CD4-positive, alpha-beta T cell (primary cell): ENCODE measurements around the gene NPSR1. TPM values are rescaled to one million over a fixed set of nuclear protein-coding genes. Genes with fewer than 3 reads are reported as not detected.

Source experiments
- ATAC-seq: fragments of 200-7000 bp; cut with Tn5 transposase; one replicate; pipeline ENCODE4 v1.10.0; 2022; ENCODE audit warnings: mild to moderate bottlenecking; ENCODE audit not compliant: poor library complexity
- CTCF ChIA-PET: fragments of 350-600 bp; sonication (Branson Sonifier 250); formaldehyde crosslinking; loops from one replicate; lab custom pipeline; 2021; ENCODE audit warnings: antibody characterized with exemption, inconsistent platforms; lab: Charles Lee
- POLR2A ChIA-PET: fragments of 350-600 bp; sonication (Branson Sonifier 250); formaldehyde crosslinking; loops from one replicate; lab custom pipeline; 2021; ENCODE audit warnings: antibody characterized with exemption, inconsistent platforms; lab: Charles Lee
- DNase-seq, 14 experiments: peaks; one replicate each; pipeline ENCODE4 v3.0.0-alpha.2; 2013 to 2020; ENCODE audit warnings: mixed read lengths in 2 of 14
- H3K27ac ChIP-seq, 2 donors: one replicate each; pipeline versions ENCODE4 v1.5.1 to v1.7.0; 2013; ENCODE audit warnings: low read length in 2 of 2, low read depth in 1 of 2, mild to moderate bottlenecking in 1 of 2
- H3K27me3 ChIP-seq, 2 experiments: 1 replicate in 1 of 2; 2 replicates in 1 of 2; pipeline versions ENCODE4 v1.6.1 to v1.7.0; 2013; ENCODE audit warnings: low read length in 2 of 2, control low read depth in 1 of 2, mild to moderate bottlenecking in 1 of 2, moderate library complexity in 1 of 2; ENCODE audit not compliant: insufficient read depth in 2 of 2, control insufficient read depth in 1 of 2
- H3K36me3 ChIP-seq: one replicate; pipeline ENCODE4 v1.6.1; 2013; ENCODE audit warnings: low read length, control low read depth; ENCODE audit not compliant: insufficient read depth
- H3K4me1 ChIP-seq: one replicate; pipeline ENCODE4 v1.6.1; 2013; ENCODE audit warnings: low read length, control low read depth; ENCODE audit not compliant: insufficient read depth
- H3K4me3 ChIP-seq: one replicate; pipeline ENCODE4 v1.5.1; 2013; ENCODE audit warnings: mild to moderate bottlenecking, low read length, moderate library complexity
- H3K9me3 ChIP-seq, 2 experiments: 1 replicate in 1 of 2; 2 replicates in 1 of 2; pipeline versions ENCODE4 v1.6.1 to v1.7.0; 2013; ENCODE audit warnings: low read length in 2 of 2, mild to moderate bottlenecking in 2 of 2, control low read depth in 1 of 2, moderate library complexity in 1 of 2; ENCODE audit not compliant: control insufficient read depth in 1 of 2, insufficient read depth in 1 of 2
- H3K27ac Mint-ChIP-seq: one replicate; pipeline ENCODE4 v1.8.0; 2020; ENCODE audit warnings: mixed read lengths
- H3K27me3 Mint-ChIP-seq: one replicate; pipeline ENCODE4 v1.8.0; 2021; ENCODE audit warnings: mixed read lengths
- H3K36me3 Mint-ChIP-seq: one replicate; pipeline ENCODE4 v1.8.0; 2021; ENCODE audit warnings: low read depth, mixed read lengths
- H3K4me1 Mint-ChIP-seq: one replicate; pipeline ENCODE4 v1.8.0; 2021; ENCODE audit warnings: low read depth, mixed read lengths
- H3K4me3 Mint-ChIP-seq: one replicate; pipeline ENCODE4 v1.8.0; 2020; ENCODE audit warnings: mild to moderate bottlenecking, mixed read lengths
- H3K9me3 Mint-ChIP-seq: one replicate; pipeline ENCODE4 v1.8.0; 2020; ENCODE audit warnings: mixed read lengths
- intact Hi-C, 2 experiments: fragments of 100-400 bp; cut with DNase I in 1 of 2; cut with micrococcal nuclease in 1 of 2; formaldehyde crosslinking; loops; one replicate each; pipeline versions ENCODE4 v1.15.1 to v1.9.0; 2023 to 2025; cut with DNase I, micrococcal nuclease
- total RNA-seq, 174 experiments: library from RNA in 2 of 174; stranded (reverse) in 2 of 174; gene quantifications; one replicate each; pipeline ENCODE4 v1.2.3 and lab custom pipeline; 2021 to 2026
- TF ChIP-seq, protein P1 (sequence below): fragments of 200-600 bp; IDR thresholded peaks from one replicate; pipeline ENCODE4 v1.8.0; 2022; ENCODE audit warnings: antibody characterized with exemption, mild to moderate bottlenecking

Gene NPSR1
- total RNA-seq, 2 experiments from 2014 or later: not detected

DNA sequence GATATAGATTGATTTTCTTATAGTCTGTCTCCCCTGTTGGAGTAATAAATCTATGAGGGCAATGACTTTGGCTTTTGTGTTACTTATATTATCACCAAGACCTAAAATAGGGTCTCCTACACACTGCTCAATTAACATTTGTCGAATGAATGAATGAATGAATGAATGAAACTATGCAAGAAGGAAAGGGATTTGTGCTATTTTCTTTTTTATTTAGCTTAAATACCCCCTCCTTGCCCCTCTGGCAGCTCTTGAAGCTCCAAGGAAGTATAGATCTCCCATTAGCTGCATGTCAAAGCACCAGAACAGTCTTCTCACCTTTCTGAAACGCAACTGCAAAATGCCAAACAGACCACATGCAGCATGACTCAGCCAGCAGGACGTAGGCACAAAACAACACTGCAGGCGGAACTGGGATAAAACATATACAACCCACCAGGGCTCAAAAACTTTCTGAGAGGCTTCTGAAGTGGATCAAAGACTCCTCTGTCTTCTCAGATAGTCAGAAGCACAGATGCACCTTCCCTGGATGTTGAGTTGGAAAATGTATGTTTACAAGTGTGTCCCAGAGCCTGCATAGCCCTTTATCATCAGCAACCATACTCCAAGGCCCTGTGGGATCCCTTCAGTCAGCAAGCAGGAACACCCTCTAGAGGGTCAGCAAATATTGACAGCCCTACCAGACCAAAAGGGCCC lies 187.8 kb downstream of the NPSR1 start:
- no peak overlapping the region for H3K27ac Mint-ChIP-seq
- Histone ChIP-seq H3K36me3 (no peaks in the 10 kb centered on the region), H3K4me1 (no peaks in the 10 kb centered on the region), H3K4me3 (no peak overlapping the region), H3K27ac (no peak overlapping the region), H3K27me3 (peaks cover 0 to 6% of the 10 kb centered on the region in 2 experiments), H3K9me3 (peaks cover 0 to 5% of the 10 kb centered on the region in 2 experiments)
- ChIA-PET CTCF (no interaction called here), POLR2A (no interaction called here)
- no peaks in the 10 kb centered on the region for H3K36me3 Mint-ChIP-seq
- intact Hi-C loops: no loop called here
- H3K4me1 Mint-ChIP-seq: no peaks in the 10 kb centered on the region
- no peaks in the 10 kb centered on the region for H3K9me3 Mint-ChIP-seq
- no peak overlapping the region for H3K4me3 Mint-ChIP-seq
- no peak for ATAC-seq
- H3K27me3 Mint-ChIP-seq: peaks cover 31% of the 10 kb centered on the region
- TF ChIP-seq, protein P1, sequence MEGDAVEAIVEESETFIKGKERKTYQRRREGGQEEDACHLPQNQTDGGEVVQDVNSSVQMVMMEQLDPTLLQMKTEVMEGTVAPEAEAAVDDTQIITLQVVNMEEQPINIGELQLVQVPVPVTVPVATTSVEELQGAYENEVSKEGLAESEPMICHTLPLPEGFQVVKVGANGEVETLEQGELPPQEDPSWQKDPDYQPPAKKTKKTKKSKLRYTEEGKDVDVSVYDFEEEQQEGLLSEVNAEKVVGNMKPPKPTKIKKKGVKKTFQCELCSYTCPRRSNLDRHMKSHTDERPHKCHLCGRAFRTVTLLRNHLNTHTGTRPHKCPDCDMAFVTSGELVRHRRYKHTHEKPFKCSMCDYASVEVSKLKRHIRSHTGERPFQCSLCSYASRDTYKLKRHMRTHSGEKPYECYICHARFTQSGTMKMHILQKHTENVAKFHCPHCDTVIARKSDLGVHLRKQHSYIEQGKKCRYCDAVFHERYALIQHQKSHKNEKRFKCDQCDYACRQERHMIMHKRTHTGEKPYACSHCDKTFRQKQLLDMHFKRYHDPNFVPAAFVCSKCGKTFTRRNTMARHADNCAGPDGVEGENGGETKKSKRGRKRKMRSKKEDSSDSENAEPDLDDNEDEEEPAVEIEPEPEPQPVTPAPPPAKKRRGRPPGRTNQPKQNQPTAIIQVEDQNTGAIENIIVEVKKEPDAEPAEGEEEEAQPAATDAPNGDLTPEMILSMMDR: no peak
- DNase-seq: no peak

DNA sequence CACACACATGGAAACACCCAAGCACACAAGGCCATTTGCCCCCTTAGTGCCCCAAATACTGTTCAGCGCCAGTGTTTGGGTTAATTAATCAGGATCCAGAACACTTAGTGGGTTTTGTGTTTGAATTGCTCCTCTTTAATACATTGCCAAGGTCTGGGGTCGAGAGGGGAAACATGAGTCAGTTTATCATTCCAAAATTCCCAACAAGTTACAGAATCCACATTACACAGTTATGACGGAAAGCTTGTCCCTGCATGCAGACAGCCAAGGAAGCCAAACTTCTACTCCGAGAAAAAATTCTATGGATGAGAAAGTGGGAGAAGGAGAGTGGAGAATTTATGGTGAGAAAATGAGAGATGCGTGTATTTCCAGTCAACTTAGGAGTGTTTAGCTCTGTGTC lies 189.0 kb downstream of the NPSR1 start:
- Mint-ChIP-seq H3K4me3 (no peak overlapping the region), H3K27ac (no peak overlapping the region), H3K36me3 (no peaks in the 10 kb centered on the region), H3K4me1 (no peaks in the 10 kb centered on the region), H3K27me3 (peaks cover 42% of the 10 kb centered on the region), H3K9me3 (no peaks in the 10 kb centered on the region)
- Histone ChIP-seq H3K36me3 (no peaks in the 10 kb centered on the region), H3K4me1 (no peaks in the 10 kb centered on the region), H3K27ac (no peak overlapping the region), H3K4me3 (no peak overlapping the region), H3K27me3 (peaks cover 0 to 4% of the 10 kb centered on the region in 2 experiments), H3K9me3 (peaks cover 0 to 5% of the 10 kb centered on the region in 2 experiments)
- DNase-seq (no peak), ATAC-seq (no peak)
- TF ChIP-seq, protein P1: no peak
- ChIA-PET CTCF (no interaction called here), POLR2A (no interaction called here)
- intact Hi-C loops: no loop called here

DNA sequence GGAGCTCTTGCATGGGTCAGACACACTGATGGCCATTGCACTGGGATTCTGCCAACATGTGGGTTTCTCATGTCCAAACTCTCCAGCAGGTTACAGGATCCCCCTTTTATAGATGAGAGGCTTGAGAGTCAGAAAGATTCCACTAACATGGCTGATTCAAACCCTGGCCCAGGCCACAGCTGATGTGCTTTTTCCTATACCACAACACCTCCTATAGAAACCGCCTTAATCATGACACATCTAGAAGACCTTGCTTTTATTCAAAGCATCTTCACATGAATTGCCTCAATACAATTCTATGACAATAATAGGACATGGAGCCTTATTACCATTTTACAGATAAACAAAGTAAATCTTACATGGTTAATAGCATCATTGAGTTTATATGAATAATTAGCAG lies 190.7 kb downstream of the NPSR1 start:
- Histone ChIP-seq H3K9me3 (peaks cover 0 to 5% of the 10 kb centered on the region in 2 experiments), H3K36me3 (no peaks in the 10 kb centered on the region), H3K27ac (no peak overlapping the region), H3K4me3 (no peak overlapping the region), H3K27me3 (peaks cover 0 to 4% of the 10 kb centered on the region in 2 experiments), H3K4me1 (no peaks in the 10 kb centered on the region)
- H3K27ac Mint-ChIP-seq: no peak overlapping the region
- ChIA-PET CTCF (no interaction called here), POLR2A (no interaction called here)
- H3K4me1 Mint-ChIP-seq: no peaks in the 10 kb centered on the region
- intact Hi-C loops: no loop called here
- TF ChIP-seq, protein P1: no peak
- no peaks in the 10 kb centered on the region for H3K36me3 Mint-ChIP-seq
- H3K27me3 Mint-ChIP-seq: peaks cover 48% of the 10 kb centered on the region
- no peaks in the 10 kb centered on the region for H3K9me3 Mint-ChIP-seq
- ATAC-seq (no peak), DNase-seq (no peak)
- H3K4me3 Mint-ChIP-seq: no peak overlapping the region
